GM21529 (cell line): ENCODE data around the gene SIGLEC14.

Source experiments
- ATAC-seq: cut with Tn5 transposase; IDR thresholded peaks from one replicate; pipeline ENCODE4 v1.9.1; 2021; ENCODE audit not compliant: unreplicated experiment

SIGLEC14 gene

DNA sequence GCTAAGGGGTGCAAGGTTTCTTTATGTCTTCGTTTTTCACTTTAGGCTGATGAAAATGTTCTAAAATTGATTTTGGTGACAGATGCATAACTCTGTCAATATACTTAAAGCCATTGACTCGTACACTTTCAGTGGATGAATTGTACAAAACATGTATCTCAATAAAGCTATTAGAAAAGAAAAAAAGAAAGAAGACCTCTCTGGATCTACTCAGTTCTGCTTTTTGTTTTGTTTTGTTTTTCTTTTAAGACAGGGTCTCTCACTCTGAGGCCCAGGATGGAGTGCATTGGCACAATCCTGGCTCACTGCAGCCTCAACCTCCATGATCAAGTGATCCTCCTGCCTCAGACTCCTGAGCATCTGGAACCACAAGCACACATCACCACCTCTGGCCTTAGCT lies 19.9 kb downstream of the SIGLEC14 start:
- no peak for ATAC-seq

DNA sequence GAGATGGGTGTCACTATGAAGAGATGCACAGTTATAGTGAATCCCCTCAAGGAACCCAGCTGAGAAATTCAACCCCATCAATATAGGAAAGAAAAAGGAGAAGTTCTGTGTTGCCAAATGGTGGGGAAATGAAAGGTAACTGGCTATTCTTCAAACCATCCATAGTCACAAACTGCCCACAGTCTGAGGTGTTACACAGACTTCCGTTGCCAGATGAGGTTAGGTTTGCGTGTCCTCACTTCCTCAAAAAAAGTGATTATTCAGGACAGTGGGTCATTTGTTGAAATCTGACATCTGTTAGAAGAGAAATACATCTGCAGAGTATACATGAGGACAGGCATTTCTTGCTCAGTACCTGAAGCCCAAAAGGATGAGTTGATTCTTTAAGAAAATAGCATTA lies 25.4 kb downstream of the SIGLEC14 start:
- ATAC-seq = peak; percentile 59

DNA sequence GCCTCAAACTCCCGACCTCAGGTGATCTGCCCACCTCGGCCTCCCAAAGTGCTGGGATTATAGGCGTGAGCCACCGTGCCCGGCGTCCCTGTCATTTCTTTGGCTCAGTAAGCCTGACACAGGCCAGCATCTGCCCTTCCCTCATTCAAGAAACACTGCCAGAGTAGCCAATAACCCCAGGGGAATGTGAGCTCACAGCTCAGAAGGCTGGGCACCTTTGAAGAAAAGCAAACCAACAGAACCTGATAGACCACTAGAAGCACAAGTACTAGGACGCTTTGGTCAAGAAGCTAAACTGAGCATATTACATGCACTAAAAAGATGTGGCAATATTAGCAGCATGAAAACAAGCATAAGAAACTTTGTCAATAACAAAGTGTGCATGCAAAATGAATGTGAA lies 30.6 kb downstream of the SIGLEC14 start:
- ATAC-seq = no peak

DNA sequence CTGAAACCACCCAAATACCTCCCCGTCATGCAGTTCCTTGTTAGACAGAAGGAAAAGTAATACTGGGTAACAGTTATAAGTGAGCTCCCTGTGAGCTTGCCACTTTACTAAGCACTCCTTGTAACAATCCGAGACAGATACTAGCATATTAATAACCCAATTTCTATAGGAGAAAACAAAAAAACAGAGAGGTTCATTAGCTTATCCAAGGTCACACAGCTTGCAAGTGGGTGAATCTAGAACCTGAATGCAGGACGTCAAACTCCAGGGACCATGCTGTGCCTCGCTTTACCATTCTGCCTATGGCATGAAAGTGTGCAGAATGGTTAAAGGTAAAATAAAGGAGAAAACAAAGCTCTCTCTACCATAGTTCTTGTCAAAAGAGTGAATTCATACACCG lies 31.8 kb downstream of the SIGLEC14 start:
- no peak for ATAC-seq

DNA sequence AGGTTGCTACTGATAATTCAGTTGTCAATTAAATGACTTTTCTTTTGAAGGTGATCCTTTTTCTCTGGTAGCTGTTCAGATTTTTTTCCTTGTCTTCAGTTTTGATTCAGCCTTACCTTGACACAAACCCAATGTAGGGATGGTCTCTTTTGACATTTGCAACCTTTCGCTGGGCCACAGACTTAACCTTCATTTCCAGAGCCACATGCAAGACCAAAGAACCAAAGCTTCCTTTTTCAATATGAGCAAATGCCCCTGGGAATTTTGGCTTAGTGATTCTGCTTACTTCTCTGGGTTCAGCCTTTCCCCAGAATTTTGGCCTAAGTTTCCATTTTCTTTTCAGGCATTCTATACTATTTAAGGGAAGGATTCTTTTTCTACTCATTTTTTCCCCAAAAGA lies 36.0 kb downstream of the SIGLEC14 start:
- no peak for ATAC-seq

DNA sequence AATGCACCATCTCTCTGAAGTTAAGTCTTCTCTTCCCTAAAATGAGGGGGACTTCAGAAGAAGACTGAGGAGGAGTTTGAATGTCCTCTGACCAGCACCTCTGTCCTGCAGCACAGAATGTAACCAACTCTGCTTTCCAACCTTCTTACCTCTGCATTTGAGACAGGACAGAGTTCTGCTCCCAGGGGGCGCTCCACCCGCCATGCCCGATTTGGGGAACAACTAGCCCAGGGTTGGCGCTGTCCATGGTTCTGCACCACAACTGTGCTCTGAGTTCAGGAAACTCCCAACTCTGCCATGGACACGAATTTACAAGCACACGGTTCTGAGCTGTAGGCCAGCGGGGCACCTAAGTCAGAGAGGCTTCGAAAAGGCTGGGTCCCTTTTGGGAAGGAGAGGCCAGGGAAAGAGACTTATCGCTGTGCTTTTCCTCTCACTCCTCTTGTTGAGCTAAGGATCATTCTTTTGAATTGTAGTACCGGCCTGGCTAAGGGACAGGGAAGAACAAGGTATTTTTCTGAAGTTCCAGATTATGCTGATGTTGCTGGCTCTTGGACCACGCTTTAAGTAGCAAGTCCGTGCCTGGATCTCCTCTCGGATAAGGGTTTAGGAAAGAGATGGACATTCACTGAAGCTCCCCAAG lies 38.6 kb downstream of the SIGLEC14 start:
- no peak for ATAC-seq

DNA sequence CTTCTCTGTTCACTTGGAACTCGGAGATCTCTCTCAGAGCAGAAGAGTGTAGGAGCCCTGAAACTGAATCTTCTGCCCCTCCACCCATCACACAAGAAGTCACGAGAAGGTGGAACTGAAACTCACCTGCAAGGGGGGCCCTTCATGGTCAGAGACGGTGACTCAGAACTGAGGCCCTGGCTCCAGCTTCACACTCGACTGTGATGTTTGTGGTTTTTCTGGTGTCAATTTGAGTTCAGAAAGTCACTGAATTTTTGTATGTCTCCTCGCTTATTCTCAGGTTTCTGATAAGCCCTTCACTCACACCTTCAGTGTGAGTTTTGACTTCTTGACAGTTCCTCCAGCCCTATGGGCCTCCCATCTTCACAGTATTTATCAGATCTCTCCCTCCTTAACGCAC lies 39.5 kb downstream of the SIGLEC14 start:
- peak; percentile 92 for ATAC-seq

DNA sequence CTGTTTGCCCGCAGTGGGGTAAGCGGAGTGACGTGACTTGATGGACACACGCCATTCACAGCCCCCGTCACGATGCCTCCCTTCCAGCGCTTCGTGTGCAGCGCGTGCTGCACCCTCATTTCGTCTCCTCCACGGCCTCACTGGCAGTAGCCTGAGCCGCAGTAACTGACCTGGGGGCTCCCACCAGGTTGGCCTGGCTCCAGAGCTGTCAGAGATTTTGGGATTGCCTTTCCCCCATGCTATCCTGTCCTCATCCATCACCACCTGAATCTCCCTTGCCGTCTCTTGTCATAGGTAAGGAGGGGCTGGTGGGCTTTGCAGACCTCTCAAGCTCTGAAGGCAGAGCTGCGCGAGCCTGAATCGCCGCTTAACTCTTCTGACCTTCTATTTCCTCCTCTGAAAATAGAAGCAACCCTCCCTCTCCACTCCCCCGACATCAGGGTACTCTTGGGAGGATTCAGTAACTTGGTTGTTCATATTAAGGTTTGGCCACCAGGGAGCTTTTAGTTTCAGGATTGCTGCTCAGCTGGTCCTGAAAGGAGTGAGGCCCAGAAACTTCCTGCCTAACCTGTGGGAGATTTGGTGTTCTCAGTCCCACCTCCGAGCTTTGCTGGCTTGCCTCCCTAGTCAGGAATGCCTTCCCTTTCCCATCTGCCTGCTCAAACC lies 44.3 kb downstream of the SIGLEC14 start:
- no peak for ATAC-seq

DNA sequence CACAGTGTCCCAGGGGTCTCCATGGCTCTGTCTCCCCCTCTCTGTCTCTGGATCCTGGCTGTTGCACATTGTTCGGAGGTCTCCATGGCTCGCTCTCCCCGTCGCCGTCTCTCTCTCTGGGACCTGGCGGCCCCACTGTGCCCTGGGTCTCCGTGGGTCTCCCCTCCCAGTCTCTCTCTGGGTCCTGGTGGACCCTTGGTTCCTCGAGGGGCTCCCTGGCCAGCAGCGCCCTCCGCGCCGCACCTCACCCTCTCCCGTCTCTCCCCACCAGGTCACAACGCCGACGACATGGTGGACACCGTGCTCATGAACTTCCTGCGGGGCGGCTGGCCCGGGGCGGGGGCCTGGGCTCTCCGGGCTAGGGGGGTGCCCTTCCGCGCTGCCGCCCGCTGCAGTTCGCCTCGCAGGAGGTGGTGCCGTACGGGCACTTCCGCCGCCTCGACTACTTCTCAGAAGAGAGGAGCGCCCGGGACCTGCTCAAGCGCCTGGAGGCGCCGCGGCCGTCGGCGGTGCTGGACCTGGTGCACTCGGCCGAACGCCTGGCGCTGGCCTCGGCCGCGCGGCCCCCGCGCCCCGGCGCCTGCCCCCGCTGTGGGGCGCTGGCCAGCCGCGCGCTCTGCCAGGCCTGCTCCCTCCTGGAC lies 45.6 kb downstream of the SIGLEC14 start:
- no peak for ATAC-seq

DNA sequence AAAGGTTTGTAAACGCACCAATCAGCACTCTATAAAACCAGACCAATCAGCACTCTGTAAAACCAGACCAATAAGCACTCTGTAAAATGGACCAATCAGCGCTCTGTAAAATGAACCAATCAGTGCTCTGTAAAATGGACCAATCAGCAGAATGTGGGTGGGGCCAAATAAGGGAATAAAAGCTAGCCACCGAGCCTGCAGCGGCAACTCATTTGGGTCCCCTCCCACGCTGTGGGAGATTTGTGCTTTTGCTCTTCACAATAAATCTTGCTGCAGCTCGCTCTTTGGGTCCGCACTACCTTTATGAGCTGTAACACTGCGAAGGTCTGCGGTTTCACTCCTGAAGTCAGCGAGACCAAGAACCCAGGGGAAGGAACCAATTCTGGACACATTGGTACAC lies 47.5 kb downstream of the SIGLEC14 start:
- ATAC-seq = no peak

DNA sequence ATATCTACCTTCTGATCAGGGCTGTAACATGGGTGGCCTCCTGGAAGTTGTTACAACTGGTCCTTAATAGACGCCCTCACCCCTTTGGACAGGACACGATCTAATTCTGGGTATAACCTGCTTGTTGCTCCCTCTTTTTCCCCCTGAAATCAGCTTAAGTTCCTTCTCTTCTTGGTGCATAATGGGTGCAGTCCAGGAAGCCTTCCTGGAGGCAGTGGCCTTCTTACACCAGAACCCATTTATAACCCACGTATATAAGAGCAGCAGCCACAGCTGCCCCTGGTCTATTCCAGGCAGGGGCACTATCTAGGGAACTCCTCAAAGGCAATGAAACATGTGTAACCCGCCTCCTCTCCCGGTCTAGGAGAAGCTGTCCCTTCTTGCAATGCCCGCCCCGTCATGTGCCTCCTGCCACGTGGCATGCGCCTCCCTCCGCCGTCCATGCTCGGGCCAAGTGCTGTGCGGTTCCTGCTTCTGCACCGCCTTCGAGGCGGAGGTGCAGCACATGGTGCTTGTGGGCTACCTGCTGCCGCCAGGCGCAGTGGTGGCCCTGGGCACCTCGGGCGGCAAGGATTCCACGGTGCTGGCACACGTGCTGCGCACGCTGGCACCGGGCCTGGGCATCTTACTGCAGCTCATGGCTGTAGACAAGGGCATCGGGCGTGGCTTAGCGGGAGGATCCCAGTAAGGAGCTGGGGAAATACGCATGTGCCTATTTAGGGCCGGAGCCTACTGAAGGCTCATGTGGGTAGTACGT lies 48.3 kb downstream of the SIGLEC14 start:
- ATAC-seq = no peak

DNA sequence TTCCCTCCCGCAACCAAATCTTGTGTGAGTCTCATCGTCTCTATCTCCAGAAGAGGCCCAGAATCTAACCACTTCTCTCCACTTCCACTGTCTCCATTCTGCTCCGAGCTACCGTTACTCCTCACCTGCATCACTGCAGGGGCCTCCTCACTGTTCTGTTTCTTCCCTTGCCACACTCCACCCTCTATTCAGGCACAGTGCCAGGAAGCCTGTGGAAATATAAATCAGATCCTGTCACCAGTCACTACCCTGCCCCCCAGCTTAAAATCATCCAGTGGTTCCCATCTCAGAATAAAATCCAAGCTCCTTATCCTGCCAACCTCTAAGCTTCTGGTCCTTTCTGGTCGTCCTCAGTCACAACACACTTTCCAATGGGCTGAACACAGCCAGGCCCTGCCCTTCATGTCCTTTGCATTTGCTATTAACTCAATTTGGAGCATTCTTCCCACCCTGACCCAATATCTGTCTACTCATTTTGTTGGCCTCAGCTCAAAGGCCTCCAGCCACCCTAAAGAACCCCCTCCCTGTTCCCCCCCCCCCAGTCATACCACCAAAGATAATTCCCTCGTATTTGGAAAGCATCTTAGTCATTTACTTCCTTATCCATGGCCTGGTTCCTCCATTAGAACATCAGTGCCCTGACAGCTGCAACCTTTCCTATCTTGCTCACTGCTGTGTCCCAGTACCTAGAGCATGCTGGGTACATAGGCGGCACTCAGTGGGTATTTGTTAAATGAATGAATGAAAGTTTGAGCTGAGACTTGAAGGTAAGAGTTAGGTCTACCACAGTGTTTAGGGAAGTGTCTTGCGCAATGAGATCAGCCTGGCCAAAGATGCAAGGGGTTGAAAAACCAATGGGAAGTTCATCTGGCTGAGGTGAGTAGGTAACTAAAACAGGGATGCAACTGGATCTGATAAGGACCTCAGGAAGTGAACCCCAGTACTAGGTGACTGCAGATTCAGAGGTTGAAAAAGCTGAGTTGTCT lies 51.1 kb downstream of the SIGLEC14 start:
- ATAC-seq = no peak

DNA sequence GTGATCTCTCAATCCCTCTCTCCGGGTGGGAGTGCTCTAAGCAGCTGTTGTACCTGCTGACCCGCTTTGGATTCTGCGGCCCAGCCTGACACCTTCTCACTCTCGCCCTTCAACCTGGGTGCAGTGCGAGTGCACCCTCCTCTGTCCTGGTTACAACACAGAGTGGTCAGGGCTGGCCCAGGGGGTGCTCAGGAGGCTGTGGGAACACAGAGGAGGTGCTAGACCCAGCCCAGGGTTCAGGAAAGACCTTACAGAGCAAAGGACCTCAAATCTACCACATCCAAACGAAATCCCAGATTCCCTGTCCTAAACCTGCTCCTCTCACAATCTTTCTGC lies 51.9 kb downstream of the SIGLEC14 start:
- ATAC-seq = no peak

DNA sequence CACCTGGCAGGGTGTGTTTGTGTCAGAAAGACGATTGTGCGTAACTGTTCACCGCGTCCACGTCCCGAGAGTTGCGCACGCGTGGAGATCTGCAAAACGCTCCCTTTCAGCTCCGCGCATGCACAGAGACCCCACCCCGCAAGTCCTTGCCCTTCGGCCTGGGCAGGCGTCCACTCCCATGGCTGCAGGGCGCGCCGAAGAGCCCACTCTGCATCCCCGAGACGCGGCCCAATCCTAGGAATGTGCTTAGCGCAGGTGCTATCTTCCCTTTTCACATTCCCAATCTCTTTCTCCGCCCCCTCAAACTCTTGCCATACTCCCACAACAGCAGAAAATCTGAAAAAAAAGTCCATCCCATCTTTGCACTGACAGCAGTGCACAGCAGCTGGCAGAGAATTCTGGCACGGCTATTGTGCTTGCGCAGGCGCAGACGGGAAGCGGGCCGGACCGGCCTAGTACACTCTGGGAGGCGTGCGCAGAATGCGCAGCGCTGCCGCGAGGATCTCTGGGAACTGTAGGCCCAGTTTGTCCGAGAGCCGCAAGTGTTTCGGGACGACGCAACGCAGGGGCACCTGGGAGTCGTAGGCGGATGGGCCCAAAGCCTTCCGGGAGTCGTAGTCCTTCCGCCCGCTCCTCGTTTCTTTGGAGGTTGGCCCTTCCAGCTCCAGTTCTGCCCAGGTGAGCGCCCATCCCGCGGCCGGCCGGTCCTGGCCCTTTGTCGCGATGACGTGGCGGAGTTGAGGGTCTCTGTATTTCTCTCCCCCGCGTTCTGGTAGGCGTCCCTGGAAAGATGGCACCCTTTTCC lies 52.5 kb downstream of the SIGLEC14 start:
- ATAC-seq = peak; percentile 97

DNA sequence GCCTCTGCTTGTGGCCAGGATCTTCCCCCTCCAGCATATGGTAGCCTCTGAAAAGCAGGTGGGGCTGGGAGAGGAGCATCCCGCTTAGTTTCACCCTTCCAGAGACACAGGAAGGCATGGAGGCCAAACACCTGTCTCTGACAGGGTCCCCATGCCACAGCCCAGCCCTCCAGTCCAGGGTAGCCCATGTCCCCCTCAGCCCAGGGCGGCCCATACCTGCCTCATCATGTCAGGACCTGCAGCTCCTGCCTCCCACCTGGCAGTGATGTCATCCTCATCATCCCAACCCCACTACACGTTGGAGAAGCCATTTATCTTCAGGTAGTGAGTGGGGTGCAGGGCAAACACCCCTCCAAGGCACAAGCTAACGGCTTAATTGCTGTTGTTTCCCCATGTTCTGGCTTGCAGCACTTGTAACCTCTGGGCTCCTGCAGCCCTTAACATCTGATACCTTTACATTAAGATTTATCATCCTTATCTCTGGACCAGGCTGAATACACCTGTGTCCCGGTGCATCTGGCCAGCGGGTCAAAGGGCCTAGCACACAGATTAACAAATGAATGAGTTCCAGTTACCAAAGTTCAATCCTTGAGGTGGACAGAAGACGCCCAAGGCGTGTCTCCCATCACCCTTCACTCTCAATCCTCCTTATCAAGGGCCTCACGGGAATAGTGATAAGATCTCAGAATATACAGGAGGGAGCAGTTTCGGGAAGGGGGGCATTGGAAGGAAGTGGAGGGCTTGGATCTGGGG lies 53.3 kb downstream of the SIGLEC14 start:
- ATAC-seq = no peak
